WERI-Rb-1 (cell line): ENCODE measurements around the gene MYL12A.

ENCODE experiments used
- DNase-seq: peaks from one replicate; pipeline ENCODE4 v3.0.0-alpha.2; 2020
- H3K27ac ChIP-seq: fragments of 250-450 bp; sonication (Bioruptor Pico); 2 replicates; pipeline ENCODE4 v1.5.1; 2020; ENCODE audit warnings: mild to moderate bottlenecking, moderate library complexity
- H3K27me3 ChIP-seq: fragments of 250-450 bp; sonication (Bioruptor Pico); 2 replicates; pipeline ENCODE4 v1.5.1; 2021; ENCODE audit warnings: mild to moderate bottlenecking, low read depth, moderate library complexity; ENCODE audit not compliant: insufficient read depth, severe bottlenecking
- H3K36me3 ChIP-seq: fragments of 250-450 bp; sonication (Bioruptor Pico); 2 replicates; pipeline ENCODE4 v1.5.1; 2020; ENCODE audit warnings: mild to moderate bottlenecking, moderate library complexity
- H3K4me3 ChIP-seq: 2 replicates; pipeline ENCODE4 v1.5.1; 2011; ENCODE audit warnings: low read depth, mild to moderate bottlenecking, control low read depth, low read length
- H3K9me3 ChIP-seq: fragments of 250-450 bp; sonication (Bioruptor Pico); 2 replicates; pipeline ENCODE4 v1.5.1; 2021; ENCODE audit warnings: mild to moderate bottlenecking, moderate library complexity; ENCODE audit not compliant: severe bottlenecking
- TF ChIP-seq, protein P1 (sequence below): IDR thresholded peaks from 2 replicates; pipeline ENCODE4 v1.5.1; 2011; ENCODE audit warnings: low read depth, mild to moderate bottlenecking, control low read depth, inconsistent platforms, low read length

Gene MYL12A

DNA sequence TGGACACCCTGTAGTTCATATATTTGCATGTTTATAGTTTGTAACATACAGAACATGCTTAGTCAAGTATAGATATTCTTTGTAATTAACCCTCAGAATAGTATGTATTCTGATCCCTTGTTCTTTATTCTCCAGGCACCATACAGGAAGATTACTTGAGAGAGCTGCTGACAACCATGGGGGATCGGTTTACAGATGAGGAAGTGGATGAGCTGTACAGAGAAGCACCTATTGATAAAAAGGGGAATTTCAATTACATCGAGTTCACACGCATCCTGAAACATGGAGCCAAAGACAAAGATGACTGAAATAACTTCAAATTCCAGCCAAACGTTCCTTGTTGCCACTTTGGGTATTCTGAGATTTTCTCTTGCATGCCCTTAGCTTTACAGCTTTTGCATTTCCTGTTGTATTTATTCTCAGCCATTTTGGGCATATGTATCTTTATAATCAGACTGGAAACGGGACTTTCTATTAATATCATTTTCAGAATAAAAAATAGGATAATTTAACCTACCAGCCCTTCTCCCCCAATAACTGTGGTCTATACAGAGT is 8.1 kb downstream of the MYL12A start:
- no peaks in the 10 kb centered on the region for H3K9me3 ChIP-seq
- no peak overlapping the region for H3K27ac ChIP-seq
- H3K4me3 ChIP-seq, result no peak overlapping the region
- no peaks in the 10 kb centered on the region for H3K27me3 ChIP-seq
- peaks cover 39% of the 10 kb centered on the region for H3K36me3 ChIP-seq
- TF ChIP-seq, protein P1, sequence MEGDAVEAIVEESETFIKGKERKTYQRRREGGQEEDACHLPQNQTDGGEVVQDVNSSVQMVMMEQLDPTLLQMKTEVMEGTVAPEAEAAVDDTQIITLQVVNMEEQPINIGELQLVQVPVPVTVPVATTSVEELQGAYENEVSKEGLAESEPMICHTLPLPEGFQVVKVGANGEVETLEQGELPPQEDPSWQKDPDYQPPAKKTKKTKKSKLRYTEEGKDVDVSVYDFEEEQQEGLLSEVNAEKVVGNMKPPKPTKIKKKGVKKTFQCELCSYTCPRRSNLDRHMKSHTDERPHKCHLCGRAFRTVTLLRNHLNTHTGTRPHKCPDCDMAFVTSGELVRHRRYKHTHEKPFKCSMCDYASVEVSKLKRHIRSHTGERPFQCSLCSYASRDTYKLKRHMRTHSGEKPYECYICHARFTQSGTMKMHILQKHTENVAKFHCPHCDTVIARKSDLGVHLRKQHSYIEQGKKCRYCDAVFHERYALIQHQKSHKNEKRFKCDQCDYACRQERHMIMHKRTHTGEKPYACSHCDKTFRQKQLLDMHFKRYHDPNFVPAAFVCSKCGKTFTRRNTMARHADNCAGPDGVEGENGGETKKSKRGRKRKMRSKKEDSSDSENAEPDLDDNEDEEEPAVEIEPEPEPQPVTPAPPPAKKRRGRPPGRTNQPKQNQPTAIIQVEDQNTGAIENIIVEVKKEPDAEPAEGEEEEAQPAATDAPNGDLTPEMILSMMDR, result no peak
- no peak for DNase-seq

DNA sequence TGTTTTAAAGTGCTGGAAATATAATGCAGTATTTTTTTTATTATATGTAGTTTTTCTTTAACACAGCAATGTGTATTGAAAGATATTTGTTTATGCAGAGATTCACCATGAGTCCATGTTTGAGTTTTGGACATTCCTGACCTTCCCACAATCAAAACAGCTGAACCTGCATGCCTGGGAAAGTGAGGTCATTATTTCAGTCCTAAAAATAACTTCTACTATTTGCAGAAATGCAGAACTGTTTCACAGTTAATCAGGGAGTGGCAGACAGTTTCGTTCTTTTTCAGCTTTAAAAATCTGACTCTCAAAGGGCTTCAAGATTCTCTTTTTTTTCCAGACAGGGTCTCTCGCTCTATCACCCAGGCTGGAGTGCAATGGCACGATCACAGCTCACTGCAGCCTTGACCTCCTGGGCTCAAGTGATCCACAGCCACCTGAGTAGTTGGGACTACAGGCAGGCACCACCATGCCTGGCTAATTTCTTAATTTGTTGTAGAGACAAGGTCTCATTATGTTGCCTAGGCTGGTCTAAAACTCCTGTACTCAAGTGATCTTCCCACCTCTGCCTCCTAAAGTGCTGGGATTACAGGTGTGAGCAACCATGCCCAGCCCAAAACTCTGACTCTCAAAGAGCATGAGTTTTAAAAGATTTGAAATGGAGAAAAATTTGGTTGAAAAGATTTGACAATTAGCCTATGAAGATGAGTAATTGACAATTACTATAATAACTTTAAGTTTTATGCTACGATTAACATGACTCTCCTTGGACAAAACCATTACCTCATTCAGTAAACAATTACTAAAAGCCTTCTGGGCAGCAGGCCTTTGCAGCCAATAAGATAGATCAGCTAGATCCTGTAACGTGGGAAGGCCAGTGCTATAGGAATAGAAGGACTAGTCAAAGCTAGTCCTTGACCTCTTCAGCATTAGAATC is 9.4 kb downstream of the MYL12A start:
- no peak for DNase-seq
- TF ChIP-seq, protein P1, result no peak
- no peak overlapping the region for H3K4me3 ChIP-seq
- no peaks in the 10 kb centered on the region for H3K27me3 ChIP-seq
- H3K36me3 ChIP-seq, result peaks cover 42% of the 10 kb centered on the region
- H3K27ac ChIP-seq, result no peak overlapping the region
- H3K9me3 ChIP-seq, result no peaks in the 10 kb centered on the region

DNA sequence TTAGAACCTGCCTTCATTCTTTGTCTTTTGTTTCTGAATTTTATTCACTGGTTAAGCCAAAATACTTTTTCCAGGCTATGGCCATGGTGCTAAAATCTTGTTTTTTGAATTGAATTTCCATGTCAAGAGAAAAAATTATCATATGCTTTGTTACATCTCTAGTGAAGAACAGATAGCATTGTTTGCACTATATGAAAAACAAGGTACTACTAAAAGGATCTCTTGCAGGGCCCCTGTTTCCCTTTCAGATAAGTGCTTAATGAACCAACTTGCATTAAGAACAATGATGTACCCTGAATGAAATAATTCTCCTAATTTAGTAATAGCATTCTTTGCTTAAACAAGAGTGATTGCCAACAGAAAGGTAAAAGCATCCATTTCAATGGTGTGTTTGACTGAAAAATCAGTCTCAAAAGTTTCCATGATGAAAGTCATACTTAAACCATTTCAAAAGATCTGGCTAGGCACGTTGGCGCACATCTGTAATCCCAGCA is 10.1 kb downstream of the MYL12A start:
- Histone ChIP-seq H3K36me3 (peaks cover 42% of the 10 kb centered on the region), H3K9me3 (no peaks in the 10 kb centered on the region), H3K4me3 (no peak overlapping the region), H3K27me3 (no peaks in the 10 kb centered on the region), H3K27ac (no peak overlapping the region)
- TF ChIP-seq, protein P1, result no peak
- DNase-seq, result no peak

- Histone ChIP-seq H3K4me3 (peak overlapping the region; percentile 85), H3K27me3 (no peaks in the 10 kb centered on the region), H3K9me3 (no peaks in the 10 kb centered on the region), H3K27ac (peak overlapping the region; percentile 99), H3K36me3 (peaks cover 18% of the 10 kb centered on the region)
- no peak for DNase-seq
- TF ChIP-seq, protein P1, result no peak
Observed at GRCh38 chr18:3260995-3261372, 13.4 kb downstream of the MYL12A start.

DNA sequence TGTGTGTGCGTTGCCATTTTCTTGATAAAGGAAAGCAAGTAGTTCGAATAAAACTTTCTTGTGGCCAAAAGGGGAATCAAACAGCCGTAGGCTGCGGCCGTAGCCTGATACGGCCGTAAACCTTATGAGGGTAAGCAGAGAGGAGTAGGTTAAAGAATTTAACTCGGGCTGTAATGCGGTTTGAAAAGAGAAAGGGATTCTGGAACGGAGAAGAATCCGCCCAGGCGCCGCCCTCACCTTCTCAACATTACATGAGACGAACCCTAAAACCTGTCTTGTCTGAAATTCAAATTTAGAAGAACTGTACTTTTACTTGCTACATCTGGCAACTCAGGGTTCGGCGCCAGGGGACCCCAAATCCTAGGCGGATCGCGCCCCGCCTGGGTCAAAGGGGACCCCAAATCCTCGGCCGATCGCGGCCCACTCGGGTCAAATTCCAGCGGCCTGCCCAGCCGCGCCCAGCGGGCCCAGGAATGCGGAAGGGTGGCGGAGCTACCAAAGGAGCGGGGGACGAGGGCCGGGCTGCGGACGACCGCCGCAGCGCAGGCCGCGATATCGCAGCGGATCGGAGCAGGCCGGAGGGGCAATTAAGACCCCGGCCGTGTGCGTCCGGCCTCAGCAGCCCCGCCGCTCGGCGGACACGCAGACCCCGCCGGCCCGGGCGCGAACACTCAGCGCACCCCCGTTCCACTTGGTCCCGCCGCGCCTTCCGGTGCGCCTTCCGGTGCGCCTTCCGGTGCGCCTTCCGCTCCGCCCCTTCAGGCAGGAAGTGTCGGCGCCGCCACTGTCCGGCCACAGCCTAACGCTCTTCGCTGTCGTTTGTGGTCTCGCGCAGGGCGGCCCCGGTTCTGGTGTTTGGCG is 14.0 kb downstream of the MYL12A start, which contains the start of gene MYL12B:
Gene MYL12B (plus strand): TSS at position 761 of the 861 bp plus-strand sequence. CDS start 10,766 bp downstream, outside the sequence.
- H3K9me3 ChIP-seq, result no peaks in the 10 kb centered on the region
- TF ChIP-seq, protein P1, result no peak
- no peaks in the 10 kb centered on the region for H3K27me3 ChIP-seq
- DNase-seq, result peak; percentile 71
- peak within 1 kb of the TSS; percentile 99 for H3K27ac ChIP-seq
- H3K4me3 ChIP-seq, result peak within 1 kb of the TSS; percentile 85
- peaks cover 12% of the 10 kb centered on the region for H3K36me3 ChIP-seq
